ENCODE measurements around the gene ZSWIM4.

ZSWIM4 gene

GRCh38 chr19:13765395-13766094 lies 29.7 kb upstream of the ZSWIM4 start:
- TF ChIP-seq, protein P1, sequence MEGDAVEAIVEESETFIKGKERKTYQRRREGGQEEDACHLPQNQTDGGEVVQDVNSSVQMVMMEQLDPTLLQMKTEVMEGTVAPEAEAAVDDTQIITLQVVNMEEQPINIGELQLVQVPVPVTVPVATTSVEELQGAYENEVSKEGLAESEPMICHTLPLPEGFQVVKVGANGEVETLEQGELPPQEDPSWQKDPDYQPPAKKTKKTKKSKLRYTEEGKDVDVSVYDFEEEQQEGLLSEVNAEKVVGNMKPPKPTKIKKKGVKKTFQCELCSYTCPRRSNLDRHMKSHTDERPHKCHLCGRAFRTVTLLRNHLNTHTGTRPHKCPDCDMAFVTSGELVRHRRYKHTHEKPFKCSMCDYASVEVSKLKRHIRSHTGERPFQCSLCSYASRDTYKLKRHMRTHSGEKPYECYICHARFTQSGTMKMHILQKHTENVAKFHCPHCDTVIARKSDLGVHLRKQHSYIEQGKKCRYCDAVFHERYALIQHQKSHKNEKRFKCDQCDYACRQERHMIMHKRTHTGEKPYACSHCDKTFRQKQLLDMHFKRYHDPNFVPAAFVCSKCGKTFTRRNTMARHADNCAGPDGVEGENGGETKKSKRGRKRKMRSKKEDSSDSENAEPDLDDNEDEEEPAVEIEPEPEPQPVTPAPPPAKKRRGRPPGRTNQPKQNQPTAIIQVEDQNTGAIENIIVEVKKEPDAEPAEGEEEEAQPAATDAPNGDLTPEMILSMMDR (IDR thresholded peaks at IDR 0.05; ENCODE audit: low read depth, low read length): no peak
- no peak for DNase-seq (ENCODE audit: extremely low read depth, low read depth)

DNA sequence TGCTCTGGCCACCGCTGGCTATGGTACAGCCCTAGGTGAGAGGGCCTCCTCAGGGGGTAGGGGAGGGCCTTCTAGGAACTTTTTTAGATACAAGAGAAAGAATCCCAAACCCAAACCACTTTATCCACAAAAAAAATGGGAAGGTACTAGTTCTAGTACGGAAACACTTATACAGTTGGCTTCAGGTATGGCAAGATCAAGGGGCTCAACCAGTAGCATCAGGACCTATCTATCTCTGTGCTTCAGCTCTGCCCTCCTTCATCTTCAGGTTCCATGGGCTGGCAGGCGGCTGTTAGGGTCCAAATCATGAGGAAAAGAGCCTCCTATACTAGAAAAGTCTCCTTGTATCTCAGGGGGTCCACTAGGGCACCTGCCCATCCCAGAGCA lies 29.2 kb upstream of the ZSWIM4 start:
- no peak for DNase-seq (ENCODE audit: extremely low read depth, low read depth)
- TF ChIP-seq, protein P1 (IDR thresholded peaks at IDR 0.05; ENCODE audit: low read depth, low read length): no peak

GRCh38 chr19:13768510-13768909 lies 26.7 kb upstream of the ZSWIM4 start:
- no peak for DNase-seq (ENCODE audit: extremely low read depth, low read depth)
- TF ChIP-seq, protein P1 (IDR thresholded peaks at IDR 0.05; ENCODE audit: low read depth, low read length): no peak

DNA sequence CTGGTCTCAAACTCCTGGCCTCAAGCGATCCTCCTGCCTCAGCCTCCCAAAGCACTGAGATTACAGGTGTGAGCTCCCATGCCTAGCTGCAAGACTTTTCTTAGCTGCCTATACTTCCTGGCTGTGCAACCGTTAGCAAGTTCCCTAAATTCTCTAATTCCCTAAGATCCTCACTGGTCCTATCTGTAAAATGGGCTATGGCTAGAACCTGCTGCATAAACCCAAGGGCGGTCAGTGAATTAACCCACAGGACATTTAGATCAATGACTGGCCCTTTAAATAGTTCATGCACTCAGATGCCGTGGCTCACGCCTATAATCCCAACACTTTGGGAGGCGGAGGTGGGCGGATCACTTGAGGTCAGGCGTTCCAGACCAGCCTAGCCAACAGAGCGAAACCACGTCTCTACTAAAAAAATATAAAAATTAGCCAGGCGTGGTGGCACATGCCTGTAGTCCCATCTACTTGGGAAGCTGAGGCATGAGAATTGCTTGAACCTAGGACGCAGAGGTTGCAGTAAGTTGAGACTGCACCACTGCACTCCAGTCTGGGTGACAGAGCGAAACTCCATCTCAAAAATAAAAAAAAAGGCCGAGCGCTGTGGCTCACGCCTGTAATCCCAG lies 25.1 kb upstream of the ZSWIM4 start:
- DNase-seq (ENCODE audit: extremely low read depth, low read depth): no peak
- TF ChIP-seq, protein P1 (IDR thresholded peaks at IDR 0.05; ENCODE audit: low read depth, low read length): no peak

DNA sequence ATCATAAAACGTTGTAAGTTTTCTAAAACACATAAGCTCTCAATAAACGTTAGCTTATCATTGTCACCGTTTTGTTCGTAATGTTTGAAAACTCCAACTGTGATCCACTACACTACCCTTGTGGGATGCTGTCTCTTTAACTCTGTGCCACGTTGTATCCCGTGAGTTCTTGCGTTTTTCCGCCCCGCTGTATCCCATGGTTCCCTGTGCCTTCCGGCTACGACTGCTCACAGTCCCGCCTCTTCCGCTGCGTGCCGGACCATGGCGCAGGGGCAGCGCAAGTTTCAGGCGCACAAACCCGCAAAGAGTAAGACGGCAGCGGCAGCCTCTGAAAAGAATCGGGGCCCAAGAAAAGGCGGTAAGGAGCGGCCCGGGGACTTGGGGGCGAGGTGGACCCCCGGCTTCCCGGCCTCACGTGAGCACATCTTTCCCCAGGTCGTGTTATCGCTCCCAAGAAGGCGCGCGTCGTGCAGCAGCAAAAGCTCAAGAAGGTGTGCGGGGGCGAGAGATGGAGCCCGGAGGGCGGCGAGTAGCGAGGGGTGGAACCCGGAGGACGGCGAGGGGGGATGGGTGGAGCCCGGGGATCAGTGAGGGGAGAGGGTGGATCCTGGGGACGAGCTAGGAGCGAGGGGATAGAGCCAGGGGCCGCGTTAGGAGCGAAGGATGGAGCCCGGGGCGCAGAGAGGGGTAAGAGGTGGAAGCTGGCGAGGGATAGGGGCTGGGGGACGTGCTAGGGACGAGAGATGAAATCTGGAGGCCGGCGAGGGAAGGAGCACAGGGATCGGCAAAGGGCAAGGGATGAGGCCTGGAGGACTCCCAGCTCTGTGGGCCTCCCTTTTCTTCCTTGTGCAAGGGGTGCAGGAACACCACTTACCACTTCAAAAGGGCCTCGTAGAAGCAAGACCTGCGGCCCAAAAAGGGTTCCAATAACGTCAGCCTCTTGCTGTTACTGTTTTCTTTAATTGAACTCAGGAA lies 20.7 kb upstream of the ZSWIM4 start, which contains the start of gene C19orf53:
Gene C19orf53, plus strand, starts transcription at position 240 of the 975 bp plus-strand sequence. Its CDS starts 22 bp downstream, at position 262.
- TF ChIP-seq, protein P1 (IDR thresholded peaks at IDR 0.05; ENCODE audit: low read depth, low read length): no peak
- peak; percentile 77 for DNase-seq (ENCODE audit: extremely low read depth, low read depth)

DNA sequence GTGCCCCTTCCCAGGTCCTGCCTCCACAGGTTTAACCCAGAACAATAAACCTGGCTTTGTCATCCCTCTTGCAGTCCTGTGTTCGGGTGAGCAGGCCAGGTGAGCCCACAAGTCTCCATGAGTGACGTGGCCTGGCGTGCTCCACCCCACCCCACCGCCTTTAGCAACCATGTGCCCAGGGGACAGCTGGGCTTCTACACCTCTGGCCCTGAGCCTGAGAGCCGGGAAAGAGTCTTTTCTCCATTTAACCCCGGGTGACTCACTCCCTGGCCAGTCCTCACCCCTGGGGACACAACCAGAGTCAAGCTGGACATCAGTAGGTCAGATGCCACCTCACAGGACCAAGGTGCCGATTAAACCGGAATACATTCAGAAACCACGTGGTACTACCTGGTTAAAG lies 16.8 kb upstream of the ZSWIM4 start:
- DNase-seq (ENCODE audit: extremely low read depth, low read depth): no peak
- TF ChIP-seq, protein P1 (IDR thresholded peaks at IDR 0.05; ENCODE audit: low read depth, low read length): no peak
